Trophoblast cell (in vitro differentiated cells and primary cell): ENCODE measurements around the gene CTAG1B.
"Not testable (repeated sequence)": the region's sequence is repeated elsewhere in the genome, so short reads cannot be mapped to it uniquely, and the experiment has no call there.

Source experiments
- DNase-seq, 2 donors: peaks; one replicate each; pipeline ENCODE4 v3.0.0-alpha.2; 2016
- H2AFZ ChIP-seq: 2 replicates; pipeline ENCODE4 v1.6.1; 2013; ENCODE audit warnings: low read length, moderate library complexity, mild to moderate bottlenecking; ENCODE audit not compliant: insufficient read depth, poor library complexity
- H2AK5ac ChIP-seq: 2 replicates; pipeline ENCODE4 v1.6.1; 2013; ENCODE audit warnings: mild to moderate bottlenecking, low read length
- H2BK120ac ChIP-seq: 2 replicates; pipeline ENCODE4 v1.6.1; 2013; ENCODE audit warnings: low read length, mild to moderate bottlenecking, moderate library complexity; ENCODE audit not compliant: insufficient read depth, poor library complexity
- H2BK12ac ChIP-seq: 2 replicates; pipeline ENCODE4 v1.6.1; 2013; ENCODE audit warnings: mild to moderate bottlenecking, low read length, moderate library complexity
- H2BK5ac ChIP-seq: 2 replicates; pipeline ENCODE4 v1.6.1; 2013; ENCODE audit warnings: low read length, low read depth, moderate library complexity, mild to moderate bottlenecking; ENCODE audit not compliant: poor library complexity
- H3K14ac ChIP-seq: 2 replicates; pipeline ENCODE4 v1.6.1; 2013; ENCODE audit warnings: mild to moderate bottlenecking, low read length
- H3K18ac ChIP-seq: 2 replicates; pipeline ENCODE4 v1.6.1; 2013; ENCODE audit warnings: mild to moderate bottlenecking, low read length
- H3K23ac ChIP-seq: 2 replicates; pipeline ENCODE4 v1.6.1; 2013; ENCODE audit warnings: low read length
- H3K27ac ChIP-seq: 2 replicates; pipeline ENCODE4 v1.5.1; 2013; ENCODE audit warnings: low read depth, mild to moderate bottlenecking, inconsistent platforms, low read length, moderate library complexity
- H3K27me3 ChIP-seq: 2 replicates; pipeline ENCODE4 v1.6.1; 2013; ENCODE audit warnings: inconsistent platforms, mild to moderate bottlenecking, low read length, moderate library complexity; ENCODE audit not compliant: insufficient read depth
- H3K36me3 ChIP-seq, 2 experiments: 1 replicate in 1 of 2; 2 replicates in 1 of 2; pipeline ENCODE4 v1.6.1; 2013; ENCODE audit warnings: low read length in 2 of 2, mild to moderate bottlenecking in 2 of 2, moderate library complexity in 1 of 2; ENCODE audit not compliant: insufficient read depth in 2 of 2, control insufficient read depth in 1 of 2
- H3K4ac ChIP-seq: 2 replicates; pipeline ENCODE4 v1.6.1; 2013; ENCODE audit warnings: low read depth, mild to moderate bottlenecking, low read length, moderate library complexity
- H3K4me1 ChIP-seq, 2 experiments: 1 replicate in 1 of 2; 2 replicates in 1 of 2; pipeline ENCODE4 v1.6.1; 2013; ENCODE audit warnings: low read length in 2 of 2, mild to moderate bottlenecking in 2 of 2, moderate library complexity in 1 of 2; ENCODE audit not compliant: insufficient read depth in 2 of 2, control insufficient read depth in 1 of 2
- H3K4me2 ChIP-seq: 2 replicates; pipeline ENCODE4 v1.6.1; 2013; ENCODE audit warnings: inconsistent platforms, mild to moderate bottlenecking, low read length, moderate library complexity
- H3K4me3 ChIP-seq: 2 replicates; pipeline ENCODE4 v1.5.1; 2013; ENCODE audit warnings: mild to moderate bottlenecking, low read depth, low read length, inconsistent platforms
- H3K79me1 ChIP-seq: one replicate; pipeline ENCODE4 v1.6.1; 2013; ENCODE audit warnings: low read length
- H3K79me2 ChIP-seq: 2 replicates; pipeline ENCODE4 v1.6.1; 2013; ENCODE audit warnings: low read length, mild to moderate bottlenecking; ENCODE audit not compliant: control insufficient read depth, insufficient read depth, poor library complexity
- H3K9ac ChIP-seq: 2 replicates; pipeline ENCODE4 v1.6.1; 2013; ENCODE audit warnings: mild to moderate bottlenecking, low read length
- H3K9me3 ChIP-seq: 2 replicates; pipeline ENCODE4 v1.6.1; 2013; ENCODE audit warnings: low read depth, mild to moderate bottlenecking, control low read depth, inconsistent platforms, low read length; ENCODE audit not compliant: insufficient read depth
- H4K12ac ChIP-seq: 2 replicates; pipeline ENCODE4 v1.6.1; 2013; ENCODE audit warnings: low read depth, mild to moderate bottlenecking, low read length, moderate library complexity
- H4K8ac ChIP-seq: 2 replicates; pipeline ENCODE4 v1.6.1; 2013; ENCODE audit warnings: low read depth, mild to moderate bottlenecking, low read length, moderate library complexity
- H4K91ac ChIP-seq: one replicate; pipeline ENCODE4 v1.6.1; 2013; ENCODE audit warnings: low read depth, mild to moderate bottlenecking, low read length, moderate library complexity
- WGBS: extraction: QIAGEN DNeasy Blood & Tissue Kit; methylation state at CpG from one replicate; pipeline ENCODE4 v1.1.7; 2013; ENCODE audit warnings: missing lambda C conversion rate; ENCODE audit not compliant: insufficient read length, insufficient coverage; ENCODE audit errors: extremely low coverage; 5-methylcytosine and 5-hydroxymethylcytosine counted together

The CTAG1B gene

DNA sequence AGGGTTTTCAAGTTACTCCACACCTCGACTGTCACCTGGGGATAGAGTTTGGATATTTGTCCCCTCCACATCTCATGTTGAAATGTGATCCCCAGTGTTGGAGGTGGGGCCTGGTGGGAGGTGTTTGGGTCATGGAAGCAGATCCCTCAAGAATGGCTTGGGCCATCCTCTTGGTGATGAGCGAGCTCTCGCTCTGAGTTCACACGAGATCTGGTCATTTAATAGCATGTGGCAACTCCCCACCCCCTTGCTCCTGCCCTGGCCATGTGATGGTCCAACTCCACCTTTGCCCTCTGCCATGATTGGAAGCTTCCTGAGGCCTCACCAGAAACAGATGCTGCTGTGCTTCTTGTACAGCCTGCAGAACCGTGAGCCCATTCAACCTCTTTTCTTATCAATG, 25.9 kb downstream of the CTAG1B start:
- Histone ChIP-seq H3K27ac (no peak overlapping the region), H3K4me3 (no peak overlapping the region), H4K91ac (no peak overlapping the region), H2AK5ac (no peak overlapping the region), H3K9ac (no peak overlapping the region), H3K4me1 (no peaks in the 10 kb centered on the region), H3K79me2 (no peaks in the 10 kb centered on the region), H2BK12ac (no peak overlapping the region), H3K18ac (no peak overlapping the region), H2BK120ac (no peak overlapping the region), H4K12ac (no peak overlapping the region), H3K4ac (no peak overlapping the region), H3K14ac (no peak overlapping the region), H3K9me3 (peaks cover 2% of the 10 kb centered on the region), H3K79me1 (no peaks in the 10 kb centered on the region), H3K23ac (no peak overlapping the region), H2BK5ac (no peak overlapping the region), H2AFZ (no peak overlapping the region), H3K36me3 (no peaks in the 10 kb centered on the region), H3K27me3 (no peaks in the 10 kb centered on the region), H4K8ac (no peak overlapping the region), H3K4me2 (no peak overlapping the region)
- no CpG with 5 or more reads among the region's 5 CpGs for WGBS
- no peak for DNase-seq

DNA sequence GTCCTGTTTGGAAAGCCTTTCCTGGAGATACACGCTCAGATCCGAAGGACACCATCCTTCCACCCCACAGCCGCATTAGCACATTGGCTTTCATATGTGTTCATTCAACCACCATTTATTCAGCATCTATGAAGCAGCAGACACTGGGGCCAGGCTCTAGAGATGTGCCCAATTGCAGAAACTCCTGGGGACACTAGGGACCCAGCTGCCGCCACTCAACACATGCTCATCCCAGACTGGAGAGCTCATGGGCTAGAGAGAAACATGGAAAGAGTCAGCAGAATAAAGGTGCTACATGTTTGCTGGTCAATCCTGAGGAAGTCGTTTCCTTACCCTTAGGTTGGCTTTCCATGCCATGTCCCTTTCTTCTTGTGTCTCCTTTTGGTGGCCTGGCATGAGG, 26.6 kb downstream of the CTAG1B start:
- no peak overlapping the region for H3K4ac ChIP-seq
- no peaks in the 10 kb centered on the region for H3K4me1 ChIP-seq
- no peak overlapping the region for H2AFZ ChIP-seq
- H3K27me3 ChIP-seq: no peaks in the 10 kb centered on the region
- H3K18ac ChIP-seq: no peak overlapping the region
- H2AK5ac ChIP-seq: no peak overlapping the region
- no peak overlapping the region for H3K9ac ChIP-seq
- H2BK5ac ChIP-seq: no peak overlapping the region
- DNase-seq: no peak
- H2BK120ac ChIP-seq: no peak overlapping the region
- H2BK12ac ChIP-seq: no peak overlapping the region
- no peak overlapping the region for H3K4me3 ChIP-seq
- no peak overlapping the region for H4K8ac ChIP-seq
- H3K79me2 ChIP-seq: no peaks in the 10 kb centered on the region
- peaks cover 2% of the 10 kb centered on the region for H3K9me3 ChIP-seq
- no peaks in the 10 kb centered on the region for H3K36me3 ChIP-seq
- no peak overlapping the region for H3K4me2 ChIP-seq
- H3K27ac ChIP-seq: no peak overlapping the region
- no peaks in the 10 kb centered on the region for H3K79me1 ChIP-seq
- H4K91ac ChIP-seq: no peak overlapping the region
- H4K12ac ChIP-seq: no peak overlapping the region
- no peak overlapping the region for H3K14ac ChIP-seq
- H3K23ac ChIP-seq: no peak overlapping the region
- no CpG with 5 or more reads among the region's 5 CpGs for WGBS

DNA sequence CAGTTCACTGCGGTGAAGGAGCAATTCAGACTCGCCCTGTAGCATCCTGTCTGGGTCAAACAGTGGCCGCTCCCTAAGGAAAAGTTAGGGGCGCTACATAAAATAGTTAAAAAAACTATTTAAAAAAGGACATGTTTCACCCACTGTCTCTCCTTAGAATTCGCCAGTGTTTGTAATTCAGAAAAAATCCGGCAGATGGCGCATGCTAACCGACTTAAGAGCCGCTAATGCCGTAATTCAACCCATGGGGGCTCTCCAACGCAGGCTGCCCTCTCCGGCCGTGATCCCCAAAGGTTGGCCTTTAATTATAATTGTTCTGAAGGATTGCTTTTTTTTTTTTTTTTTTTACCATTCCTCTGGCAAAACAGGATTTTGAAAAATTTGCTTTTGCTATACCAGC, 28.7 kb downstream of the CTAG1B start:
- not testable (repeated sequence) for H3K4me1 ChIP-seq, H3K9me3 ChIP-seq, H3K14ac ChIP-seq, H3K4ac ChIP-seq, H3K27me3 ChIP-seq, H2AK5ac ChIP-seq, H3K4me3 ChIP-seq, H3K79me1 ChIP-seq, H4K12ac ChIP-seq, H2BK120ac ChIP-seq, H3K4me2 ChIP-seq, H4K91ac ChIP-seq, H2BK5ac ChIP-seq, H2BK12ac ChIP-seq, H3K18ac ChIP-seq, H3K9ac ChIP-seq, DNase-seq, H3K79me2 ChIP-seq, H4K8ac ChIP-seq, H2AFZ ChIP-seq, H3K36me3 ChIP-seq, H3K23ac ChIP-seq, H3K27ac ChIP-seq
- WGBS: no CpG with 5 or more reads among the region's 13 CpGs

DNA sequence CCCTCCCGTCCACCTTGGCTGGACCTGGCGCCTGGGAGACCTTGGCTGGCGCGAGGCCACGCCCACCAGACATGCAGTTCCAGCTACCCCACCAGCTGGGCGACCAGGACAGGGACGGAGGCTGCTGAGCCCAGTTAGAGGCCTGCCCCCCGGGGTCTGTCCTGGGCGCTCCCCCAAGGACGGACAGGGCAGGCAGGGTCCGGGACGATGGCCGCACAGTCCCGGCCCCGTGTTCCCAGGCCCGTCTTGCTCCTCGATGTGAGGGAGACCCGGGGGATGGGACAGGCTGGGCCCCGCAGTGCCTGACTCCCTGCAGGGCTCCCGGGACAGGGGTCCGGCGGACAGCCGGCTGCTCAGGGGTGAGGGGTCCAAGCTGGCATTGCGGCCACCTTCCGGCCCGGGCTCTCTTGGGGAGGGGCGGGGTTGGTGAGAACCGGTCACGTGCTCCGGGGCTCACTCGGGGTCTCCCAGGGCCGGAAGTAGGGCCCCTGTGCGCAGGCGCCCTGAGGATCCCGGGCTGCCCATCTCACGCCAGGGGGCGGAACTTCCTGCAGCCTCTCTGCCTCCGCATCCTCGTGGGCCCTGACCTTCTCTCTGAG, 34.4 kb downstream of the CTAG1B start, which contains the start of gene CTAG1A:
Gene CTAG1A (plus strand): TSS at position 549 of the 599 bp plus-strand sequence. CDS start 74 bp downstream, outside the sequence.
- H3K9ac ChIP-seq, H3K4ac ChIP-seq, H2BK5ac ChIP-seq, H4K8ac ChIP-seq, H3K27ac ChIP-seq, H3K14ac ChIP-seq, H2AK5ac ChIP-seq, H3K27me3 ChIP-seq, H3K4me2 ChIP-seq, H3K79me2 ChIP-seq, H3K79me1 ChIP-seq, H3K4me3 ChIP-seq, H3K4me1 ChIP-seq, H2BK12ac ChIP-seq, H3K9me3 ChIP-seq, H2BK120ac ChIP-seq, H3K36me3 ChIP-seq, H2AFZ ChIP-seq, H4K91ac ChIP-seq, H4K12ac ChIP-seq, H3K23ac ChIP-seq, H3K18ac ChIP-seq, DNase-seq: not testable (repeated sequence)
- WGBS: no CpG with 5 or more reads among the region's 39 CpGs
